SH-SY5Y (cell line): ENCODE data around the gene NDC1.

Experiments
- GATA2 ChIP-seq: IDR thresholded peaks from 2 replicates; pipeline ENCODE4 v1.6.1; 2011; ENCODE audit warnings: mild to moderate bottlenecking, low read depth, low read length
- GATA3 ChIP-seq: IDR thresholded peaks from 2 replicates; pipeline ENCODE4 v1.6.1; 2011; ENCODE audit warnings: low read depth, mild to moderate bottlenecking, low read length, moderate library complexity

NDC1 gene, protein sequence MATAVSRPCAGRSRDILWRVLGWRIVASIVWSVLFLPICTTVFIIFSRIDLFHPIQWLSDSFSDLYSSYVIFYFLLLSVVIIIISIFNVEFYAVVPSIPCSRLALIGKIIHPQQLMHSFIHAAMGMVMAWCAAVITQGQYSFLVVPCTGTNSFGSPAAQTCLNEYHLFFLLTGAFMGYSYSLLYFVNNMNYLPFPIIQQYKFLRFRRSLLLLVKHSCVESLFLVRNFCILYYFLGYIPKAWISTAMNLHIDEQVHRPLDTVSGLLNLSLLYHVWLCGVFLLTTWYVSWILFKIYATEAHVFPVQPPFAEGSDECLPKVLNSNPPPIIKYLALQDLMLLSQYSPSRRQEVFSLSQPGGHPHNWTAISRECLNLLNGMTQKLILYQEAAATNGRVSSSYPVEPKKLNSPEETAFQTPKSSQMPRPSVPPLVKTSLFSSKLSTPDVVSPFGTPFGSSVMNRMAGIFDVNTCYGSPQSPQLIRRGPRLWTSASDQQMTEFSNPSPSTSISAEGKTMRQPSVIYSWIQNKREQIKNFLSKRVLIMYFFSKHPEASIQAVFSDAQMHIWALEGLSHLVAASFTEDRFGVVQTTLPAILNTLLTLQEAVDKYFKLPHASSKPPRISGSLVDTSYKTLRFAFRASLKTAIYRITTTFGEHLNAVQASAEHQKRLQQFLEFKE

DNA sequence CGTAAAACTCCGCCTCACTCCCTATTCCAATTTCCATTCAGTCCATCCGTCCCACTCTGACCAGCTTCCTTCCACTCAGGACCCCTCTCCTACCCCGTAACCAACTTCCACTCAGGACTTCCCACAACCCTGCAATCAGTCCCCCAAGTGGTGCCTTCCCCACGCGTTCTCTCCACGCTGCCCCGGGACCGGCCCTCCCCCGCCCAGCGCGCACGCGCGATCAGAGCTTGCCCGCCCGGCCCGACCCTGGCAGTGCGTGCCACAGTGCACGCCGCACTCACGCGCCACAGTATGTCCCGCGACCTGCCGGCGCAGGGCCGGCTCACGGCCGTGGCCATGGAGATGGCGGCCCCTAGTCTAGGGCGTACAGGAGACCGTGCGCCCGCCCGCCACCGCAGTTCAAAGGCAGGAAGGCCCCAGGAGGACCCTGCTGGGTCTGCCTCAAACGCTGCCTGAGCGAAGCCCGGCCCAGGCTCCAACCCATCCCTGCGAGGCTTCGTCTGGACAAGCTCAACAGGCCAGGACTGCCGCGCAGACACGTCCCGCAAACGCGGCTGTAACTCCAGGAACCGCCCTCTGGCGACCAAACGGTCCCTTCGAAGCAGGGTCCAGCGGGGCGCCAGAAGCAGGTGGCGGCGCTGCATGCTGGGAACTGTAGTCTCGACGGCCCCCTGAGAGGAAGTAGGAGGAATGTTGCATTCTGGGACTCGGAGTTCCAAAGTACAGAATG lies at the start of gene NDC1:
TSS of gene NDC1 (minus strand) at position 373 of the 730 bp plus-strand sequence. CDS start at position 338, 35 bp downstream.
- TF ChIP-seq GATA3 (no peak), GATA2 (no peak)

DNA sequence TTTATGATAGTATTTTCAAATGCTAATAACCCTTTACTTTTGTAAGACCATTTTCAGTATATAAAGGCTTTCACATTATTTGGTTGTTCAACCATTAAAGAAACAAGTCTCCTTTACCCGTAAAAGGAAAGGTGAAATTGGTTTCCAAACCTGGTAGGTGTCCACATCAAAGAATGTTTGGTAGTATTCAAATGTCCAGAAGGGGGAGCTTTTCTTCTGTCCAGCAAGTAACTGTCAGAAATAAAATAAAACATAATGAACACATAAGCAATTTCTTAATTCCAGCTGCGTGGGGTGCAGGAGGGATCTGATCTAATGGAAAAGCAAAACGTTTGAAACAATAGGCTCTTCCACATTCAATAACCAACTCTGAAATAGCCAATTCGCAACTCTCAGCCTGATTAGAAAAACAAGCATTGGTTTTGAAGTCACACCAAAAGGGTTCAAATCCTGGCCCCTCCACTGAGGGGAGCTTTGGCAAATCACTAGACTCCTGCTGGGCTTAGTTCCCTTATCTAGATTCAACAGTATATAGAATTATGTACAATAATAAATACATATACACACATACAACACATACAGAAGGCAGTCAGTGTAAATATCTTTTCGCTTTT lies 40.5 kb upstream of the NDC1 start:
- TF ChIP-seq GATA3: no peak
- TF ChIP-seq GATA2: no peak

DNA sequence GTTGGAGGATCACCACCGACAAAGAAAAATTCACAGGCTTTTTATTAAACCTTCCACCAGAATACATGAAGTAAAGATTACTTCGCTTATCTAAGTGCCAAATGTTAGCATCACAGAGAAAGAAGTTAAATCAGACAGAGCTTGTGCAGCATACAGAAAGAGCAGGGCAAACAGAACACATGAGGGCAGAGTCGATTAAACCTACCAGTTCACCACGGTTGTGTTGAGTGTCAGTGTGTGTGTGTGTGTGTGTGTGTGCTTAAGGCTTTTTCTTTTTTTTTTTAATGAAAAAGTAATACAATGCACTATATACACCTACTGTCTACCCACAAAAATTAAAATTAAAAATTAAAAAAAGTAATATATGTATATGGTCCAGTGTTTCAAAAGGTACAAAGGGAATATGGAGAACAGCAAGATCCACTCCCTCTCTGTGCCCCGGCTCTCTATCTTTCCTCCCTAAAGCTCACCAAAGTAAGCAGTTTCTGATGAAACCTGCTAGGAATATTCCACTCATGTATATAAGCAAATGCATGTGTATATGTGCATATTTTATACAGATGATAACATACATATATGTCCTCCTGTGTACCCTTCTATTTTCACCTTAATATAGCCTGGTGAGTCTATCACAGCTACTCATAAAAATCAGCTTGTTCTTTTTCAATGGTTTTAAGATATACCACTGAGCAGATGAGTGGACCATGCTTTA lies 33.8 kb upstream of the NDC1 start:
- TF ChIP-seq GATA2 (no peak), GATA3 (no peak)

DNA sequence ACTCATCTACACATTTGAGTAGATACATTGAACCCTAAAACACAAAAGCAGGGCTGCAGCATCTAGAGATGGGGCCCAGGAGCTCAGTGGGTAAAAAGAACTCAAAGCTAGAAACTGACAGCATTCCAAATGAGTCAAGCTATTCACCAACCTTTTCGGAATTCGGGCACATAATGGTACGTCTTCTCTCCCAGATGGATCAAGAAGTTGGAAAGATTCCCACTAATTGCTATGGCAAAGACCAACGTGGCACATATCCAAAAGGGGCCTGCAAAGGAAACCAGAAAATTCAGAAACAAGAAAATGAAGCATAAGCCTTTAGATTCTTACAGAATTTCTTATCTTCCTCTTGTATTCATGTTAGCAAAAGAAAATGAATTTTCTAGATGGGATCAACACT lies 33.1 kb upstream of the NDC1 start:
- TF ChIP-seq GATA3: no peak
- TF ChIP-seq GATA2: no peak

DNA sequence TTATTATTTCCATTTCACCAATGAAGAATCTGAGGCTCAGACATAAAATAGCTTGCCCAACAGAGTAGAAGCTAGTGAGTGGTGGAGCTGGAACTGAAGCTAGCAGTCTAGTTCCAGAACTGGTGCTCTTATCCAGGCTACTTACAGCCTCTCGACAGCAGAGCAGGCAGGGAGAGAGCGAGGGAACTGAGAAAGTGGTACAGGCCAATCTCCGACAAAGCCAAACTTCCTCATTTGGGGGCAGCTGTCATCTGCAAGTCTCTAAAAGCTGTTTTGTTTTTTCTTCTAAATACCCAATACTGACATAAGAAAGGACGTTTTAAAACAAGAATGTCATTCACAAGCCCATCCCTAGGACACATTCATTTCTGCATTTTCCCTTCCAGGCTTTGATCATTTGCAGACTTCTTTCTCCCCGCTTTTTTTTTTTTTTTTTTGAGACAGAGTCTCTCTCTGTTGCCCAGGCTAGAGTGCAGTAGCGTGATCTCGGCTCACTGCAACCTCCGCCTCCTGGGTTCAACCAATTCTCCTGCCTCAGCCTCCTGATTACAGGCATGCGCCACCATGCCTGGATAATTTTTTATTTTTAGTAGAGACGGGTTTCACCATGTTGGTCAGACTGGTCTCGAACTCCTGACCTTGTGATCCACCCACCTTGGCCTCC lies 31.5 kb upstream of the NDC1 start:
- no peak for TF ChIP-seq GATA2
- TF ChIP-seq GATA3: no peak

DNA sequence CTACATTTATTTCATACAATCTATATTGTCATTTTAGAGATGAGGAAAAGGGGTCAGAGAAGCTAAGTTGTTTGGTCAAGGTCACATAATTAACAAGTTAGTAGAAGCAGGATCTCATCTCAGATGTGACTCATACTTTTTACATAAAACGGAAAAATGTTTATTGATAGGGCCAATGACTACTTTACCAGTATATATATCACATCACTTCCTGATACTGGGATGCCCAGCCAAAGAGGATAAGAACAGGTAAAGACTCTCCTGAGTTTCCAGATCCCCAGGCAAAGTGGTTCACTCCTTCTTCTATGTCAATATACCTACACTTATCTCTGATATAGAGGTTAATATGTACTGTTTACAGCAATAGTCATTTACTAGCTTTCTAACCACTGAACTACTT lies 30.5 kb upstream of the NDC1 start:
- TF ChIP-seq GATA2 (no peak), GATA3 (no peak)

DNA sequence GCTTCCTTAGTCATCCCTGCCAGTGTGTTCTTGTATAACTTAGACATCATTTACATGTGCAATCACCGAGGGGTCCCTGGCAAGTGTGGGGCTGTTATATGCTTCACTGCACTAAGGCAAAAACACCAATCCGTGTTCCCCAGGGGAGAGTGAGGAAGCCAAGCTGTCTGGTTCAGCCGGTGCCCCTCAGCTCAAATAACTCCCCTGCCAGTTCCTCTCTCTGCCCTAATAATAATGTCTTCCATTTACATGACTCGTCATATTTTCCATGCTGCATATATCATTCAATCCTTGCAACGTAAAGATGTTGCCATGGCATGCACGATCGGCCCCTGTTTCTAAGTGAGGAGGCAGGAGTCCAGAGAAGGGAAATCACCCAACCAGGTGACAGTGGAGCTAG lies 24.4 kb upstream of the NDC1 start:
- TF ChIP-seq GATA2: no peak
- no peak for TF ChIP-seq GATA3

DNA sequence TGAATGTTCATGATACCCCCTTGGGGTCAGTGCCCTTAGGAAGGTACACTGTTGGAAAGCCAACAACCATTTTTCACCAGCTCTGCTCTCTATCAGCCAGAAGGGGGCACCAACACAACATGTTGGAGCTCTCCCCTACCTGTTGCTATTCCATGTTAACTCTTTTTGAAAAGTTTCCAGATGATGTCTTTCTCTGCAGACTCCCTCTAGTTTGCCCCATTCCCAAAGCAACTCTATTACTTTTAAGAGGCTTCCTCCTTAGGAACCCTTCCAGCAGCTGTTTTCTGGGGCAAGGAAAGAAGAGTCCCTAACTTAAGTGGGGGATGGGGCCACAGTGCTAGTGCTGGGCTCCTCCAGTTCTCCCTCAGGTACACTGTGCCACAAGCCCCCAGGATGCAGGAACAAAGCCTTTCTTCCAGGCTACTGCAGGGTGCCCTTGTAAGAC lies 22.9 kb upstream of the NDC1 start:
- TF ChIP-seq GATA2 (no peak), GATA3 (no peak)

DNA sequence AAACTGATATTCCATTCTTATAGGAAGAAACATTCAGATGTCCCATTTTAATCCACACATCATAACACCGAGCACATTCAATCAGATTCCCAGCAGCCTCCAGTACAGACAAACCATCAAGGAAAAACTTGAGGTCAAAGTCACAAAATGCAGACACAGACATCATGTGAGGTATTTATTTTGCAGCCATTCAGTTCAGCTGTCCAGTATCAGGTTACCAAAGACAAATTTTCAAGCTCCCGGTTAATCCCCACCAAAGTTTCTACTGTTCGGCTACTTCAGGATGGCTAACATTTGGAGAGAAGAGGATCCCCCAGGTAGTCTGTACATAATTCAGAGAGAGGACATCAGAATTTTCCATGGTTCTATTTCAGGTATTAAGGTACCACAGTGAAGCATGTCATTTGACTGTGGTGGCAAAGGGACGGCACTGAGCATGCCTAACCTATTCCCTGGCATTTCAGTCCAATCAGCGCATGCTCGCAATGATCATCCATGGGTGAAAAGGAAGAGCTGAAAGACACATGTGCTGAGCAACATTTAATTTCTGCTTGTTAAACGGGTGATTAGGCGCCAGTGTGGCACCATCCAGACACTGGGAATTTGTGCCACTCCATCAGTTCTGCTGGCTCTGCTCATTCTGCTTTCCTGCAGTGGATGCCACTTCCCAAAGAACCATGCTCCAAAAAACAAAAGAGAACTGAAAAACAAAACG lies 13.6 kb upstream of the NDC1 start:
- TF ChIP-seq GATA2 (no peak), GATA3 (no peak)

DNA sequence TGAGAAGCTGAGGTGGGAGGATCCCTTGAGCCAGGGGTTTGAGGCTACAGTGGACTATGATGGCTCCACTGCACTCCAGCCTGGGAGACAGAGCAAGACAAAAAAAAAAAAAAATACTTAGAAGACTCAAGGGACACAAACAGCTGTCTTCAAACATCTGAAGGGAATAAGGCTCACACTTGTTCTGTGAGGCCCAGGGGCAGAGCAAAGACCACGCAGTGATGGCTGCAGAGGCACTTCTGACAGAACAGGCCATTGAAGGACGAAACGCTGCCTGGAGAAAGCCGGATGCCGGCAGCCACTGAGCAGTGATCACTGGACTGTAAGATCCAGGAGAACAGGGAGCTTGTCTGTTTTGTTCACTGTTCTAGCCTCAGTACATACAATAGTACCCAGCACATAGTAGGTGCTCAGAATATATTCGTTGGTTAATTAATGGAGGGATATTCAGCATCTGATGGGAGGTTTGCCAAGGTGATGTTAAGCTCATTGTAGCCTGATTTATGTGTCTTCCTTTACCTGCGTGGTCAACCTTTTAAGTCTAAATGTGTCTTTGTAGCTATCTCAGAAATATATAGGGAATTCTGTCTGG lies 12.1 kb upstream of the NDC1 start:
- no peak for TF ChIP-seq GATA2

DNA sequence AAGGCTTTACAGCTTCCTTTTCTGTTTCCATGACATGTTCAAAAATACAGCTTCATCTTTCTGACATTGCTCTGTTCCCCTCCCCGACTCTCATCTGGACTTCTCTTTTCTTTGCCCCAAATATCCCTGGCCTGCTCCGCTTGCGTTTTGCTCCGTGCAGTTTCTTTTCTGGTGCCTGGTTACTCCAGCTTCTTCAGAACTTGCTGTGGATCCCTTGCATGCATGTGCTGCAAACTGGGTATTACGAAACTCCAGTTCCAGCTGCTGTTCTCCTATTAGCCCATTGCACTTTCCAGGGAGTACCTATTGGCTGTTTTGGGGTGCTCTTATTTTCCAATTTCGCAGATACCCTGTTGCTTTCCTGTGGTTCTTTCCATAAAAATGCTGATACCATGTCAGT lies 9.9 kb upstream of the NDC1 start:
- TF ChIP-seq GATA3: no peak

DNA sequence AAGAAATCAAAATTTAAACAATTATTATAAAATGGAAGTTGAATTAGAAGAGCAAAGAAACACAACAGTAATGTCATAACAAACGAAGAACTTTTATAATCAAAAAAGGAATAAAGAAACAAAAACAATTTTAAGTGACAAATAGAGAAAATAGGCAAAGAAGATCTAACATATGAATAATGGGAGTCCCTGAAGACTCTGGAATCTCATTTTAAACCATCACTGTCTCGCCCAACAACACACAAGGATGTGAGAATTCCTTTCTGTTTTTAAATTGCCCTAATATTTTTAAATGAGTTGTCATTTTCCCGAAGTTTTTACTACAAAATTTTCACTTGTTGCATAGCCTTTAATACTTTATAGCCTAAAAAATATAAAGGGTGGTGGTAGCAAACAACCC lies 4.3 kb upstream of the NDC1 start:
- no peak for TF ChIP-seq GATA3
- TF ChIP-seq GATA2: no peak

DNA sequence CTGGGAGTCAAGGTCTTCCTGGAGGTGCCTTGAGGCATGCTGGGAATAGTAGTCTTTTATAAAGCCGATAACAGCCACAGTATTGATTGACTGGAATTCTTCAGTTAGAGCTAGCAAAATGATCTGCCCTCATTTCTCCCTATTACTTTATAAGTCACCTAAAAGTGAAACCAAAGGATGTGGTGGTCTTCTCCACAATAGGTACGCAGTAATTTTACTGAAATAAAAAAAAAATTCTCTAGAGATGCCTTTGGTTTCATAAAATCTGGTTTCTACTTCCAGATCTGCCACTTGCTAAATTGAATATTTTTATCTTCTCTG lies 518 bp upstream of the NDC1 start:
- TF ChIP-seq GATA3 (no peak), GATA2 (no peak)

DNA sequence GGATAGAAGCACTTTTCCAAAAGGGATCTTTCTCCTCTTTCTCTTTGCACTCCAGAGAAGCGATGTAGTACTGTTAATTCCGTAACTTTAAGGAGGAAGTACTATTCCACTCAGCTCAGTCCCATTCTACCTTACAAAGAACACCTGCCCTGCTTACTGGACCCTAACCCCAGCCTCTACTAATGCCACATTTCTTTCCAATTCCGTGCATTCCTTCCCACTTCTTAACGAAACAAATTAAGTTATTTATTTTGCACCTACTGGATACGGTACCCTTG lies 511 bp downstream of the NDC1 start:
- TF ChIP-seq GATA2 (no peak), GATA3 (no peak)
